Measurements from ENCODE around the gene SCUBE2. TPM values are rescaled to one million over a fixed set of nuclear protein-coding genes. Genes with fewer than 3 reads are reported as not detected.

SCUBE2 gene
- total RNA-seq, 2 donors from 2014 or later, result 69.8 to 149 TPM

- no peak for DNase-seq (ENCODE audit: low spot score)
- no peak overlapping the region for H3K4me3 ChIP-seq
- H3K9me3 ChIP-seq, result no peaks in the 10 kb centered on the region
- no peaks in the 10 kb centered on the region for H3K36me3 ChIP-seq
- no peak for TF ChIP-seq POLR2AphosphoS5 (IDR thresholded peaks at IDR 0.05)
- TF ChIP-seq CTCF (IDR thresholded peaks at IDR 0.05), result no peak
- TF ChIP-seq POLR2A (IDR thresholded peaks at IDR 0.05), result no peak
- no peak overlapping the region for H3K27ac ChIP-seq
- H3K4me1 ChIP-seq (replicated peaks), result no peaks in the 10 kb centered on the region
- WGBS, result 91% methylated on average over 9 of the region's 9 CpGs
- H3K27me3 ChIP-seq (replicated peaks; ENCODE audit: insufficient read depth), result no peaks in the 10 kb centered on the region
- intact Hi-C loops (cut with DNase I), result no loop called here
These were observed 20.5 kb downstream of the SCUBE2 start for GRCh38 chr11:9070749-9071491.

- no peaks in the 10 kb centered on the region for H3K9me3 ChIP-seq
- intact Hi-C loops (cut with DNase I), result no loop called here
- WGBS, result 89% methylated on average over 7 of the region's 7 CpGs
- H3K27me3 ChIP-seq (replicated peaks; ENCODE audit: insufficient read depth), result no peaks in the 10 kb centered on the region
- TF ChIP-seq POLR2A (IDR thresholded peaks at IDR 0.05) (no peak), CTCF (IDR thresholded peaks at IDR 0.05) (no peak), POLR2AphosphoS5 (IDR thresholded peaks at IDR 0.05) (no peak)
- no peak overlapping the region for H3K4me3 ChIP-seq
- no peaks in the 10 kb centered on the region for H3K36me3 ChIP-seq
- DNase-seq (ENCODE audit: low spot score), result no peak
- H3K4me1 ChIP-seq (replicated peaks), result no peaks in the 10 kb centered on the region
- no peak overlapping the region for H3K27ac ChIP-seq
These were observed 21.4 kb downstream of the SCUBE2 start for GRCh38 chr11:9069862-9070470.

- no peaks in the 10 kb centered on the region for H3K27me3 ChIP-seq (replicated peaks; ENCODE audit: insufficient read depth)
- no peaks in the 10 kb centered on the region for H3K36me3 ChIP-seq
- H3K4me3 ChIP-seq, result no peak overlapping the region
- WGBS, result 93% methylated on average over 8 of the region's 8 CpGs
- TF ChIP-seq POLR2AphosphoS5 (IDR thresholded peaks at IDR 0.05) (no peak), CTCF (IDR thresholded peaks at IDR 0.05) (no peak), POLR2A (IDR thresholded peaks at IDR 0.05) (no peak)
- DNase-seq (ENCODE audit: low spot score), result no peak
- intact Hi-C loops (cut with DNase I), result no loop called here
- no peaks in the 10 kb centered on the region for H3K9me3 ChIP-seq
- no peaks in the 10 kb centered on the region for H3K4me1 ChIP-seq (replicated peaks)
- H3K27ac ChIP-seq, result no peak overlapping the region
These were observed 22.1 kb downstream of the SCUBE2 start for GRCh38 chr11:9069256-9069655.

GRCh38 chr11:9066433-9066925, 24.9 kb downstream of the SCUBE2 start:
- intact Hi-C loops (cut with DNase I), result no loop called here
- Histone ChIP-seq H3K9me3 (no peaks in the 10 kb centered on the region), H3K27me3 (replicated peaks; ENCODE audit: insufficient read depth) (no peaks in the 10 kb centered on the region), H3K36me3 (no peaks in the 10 kb centered on the region), H3K4me1 (replicated peaks) (no peaks in the 10 kb centered on the region), H3K4me3 (no peak overlapping the region), H3K27ac (no peak overlapping the region)
- no peak for DNase-seq (ENCODE audit: low spot score)
- no peak for TF ChIP-seq CTCF (IDR thresholded peaks at IDR 0.05)
- TF ChIP-seq POLR2AphosphoS5 (IDR thresholded peaks at IDR 0.05), result no peak
- TF ChIP-seq POLR2A (IDR thresholded peaks at IDR 0.05), result no peak
- 73% methylated on average over 5 of the region's 5 CpGs for WGBS
